PC-3 (cell line): ENCODE results near the gene FBLN7. TPM values are rescaled to one million over a fixed set of nuclear protein-coding genes. Genes with fewer than 3 reads are reported as not detected.
A peak's percentile ranks its signal among the peaks of the same experiment; 100 is the strongest.

Experiments
- ATAC-seq: fragments of 200-7000 bp; cut with Tn5 transposase; 2 replicates; pipeline ENCODE4 v1.9.1; 2020; ENCODE audit warnings: mild to moderate bottlenecking, moderate library complexity
- BruUV-seq: library from RNA; stranded (reverse); fragments of 400-500 nt; replicated peaks from 2 replicates; lab custom pipeline; 2021; lab: Mats Ljungman, UMichigan
- CTCF ChIA-PET: fragments of 300-600 bp; sonication (Branson Sonifier 250); formaldehyde crosslinking; loops from one replicate; lab custom pipeline; 2022; ENCODE audit warnings: antibody characterized with exemption; lab: Charles Lee
- POLR2A ChIA-PET: fragments of 300-600 bp; sonication (Branson Sonifier 250); formaldehyde crosslinking; loops from one replicate; lab custom pipeline; 2022; ENCODE audit warnings: antibody characterized with exemption; ENCODE audit not compliant: unreplicated experiment; lab: Charles Lee
- DNase-seq: peaks from one replicate; pipeline ENCODE4 v3.0.0-alpha.2; 2015
- H2AFZ ChIP-seq: fragments of 300-600 bp; sonication (generic); 2 replicates; pipeline ENCODE4 v1.6.0; 2016; ENCODE audit warnings: antibody characterized with exemption, low read length
- H3F3A ChIP-seq: fragments of 300-600 bp; sonication (generic); one replicate; pipeline ENCODE4 v1.6.0; 2017; ENCODE audit warnings: antibody characterized with exemption, low read length, control low read depth, mild to moderate bottlenecking; ENCODE audit not compliant: unreplicated experiment
- H3K27ac ChIP-seq: fragments of 300-600 bp; sonication (generic); 2 replicates; pipeline ENCODE4 v1.5.1; 2016; ENCODE audit warnings: mild to moderate bottlenecking, low read length
- H3K27me3 ChIP-seq: fragments of 300-600 bp; sonication (generic); 2 replicates; pipeline ENCODE4 v1.6.1; 2016; ENCODE audit warnings: low read length, mixed read lengths
- H3K36me3 ChIP-seq: fragments of 300-600 bp; sonication (generic); 2 replicates; pipeline ENCODE4 v1.6.1; 2016; ENCODE audit warnings: low read depth, mixed run types, low read length, mixed read lengths
- H3K4me1 ChIP-seq: fragments of 300-600 bp; sonication (generic); 2 replicates; pipeline ENCODE4 v1.5.1; 2016; ENCODE audit warnings: low read length; ENCODE audit not compliant: insufficient read depth
- H3K4me2 ChIP-seq: fragments of 300-600 bp; sonication (generic); 2 replicates; pipeline ENCODE4 v1.6.0; 2016; ENCODE audit warnings: low read length
- H3K4me3 ChIP-seq: fragments of 300-600 bp; sonication (generic); 2 replicates; pipeline ENCODE4 v1.5.1; 2016; ENCODE audit warnings: mild to moderate bottlenecking, low read length, mixed read lengths
- H3K79me2 ChIP-seq: fragments of 300-600 bp; sonication (generic); 2 replicates; pipeline ENCODE4 v1.6.1; 2017; ENCODE audit warnings: low read length, mixed read lengths
- H3K9ac ChIP-seq: fragments of 300-600 bp; sonication (generic); 2 replicates; pipeline ENCODE4 v1.6.0; 2016; ENCODE audit warnings: mild to moderate bottlenecking, low read length
- H3K9me2 ChIP-seq: fragments of 300-600 bp; sonication (generic); replicated peaks from 2 replicates; pipeline ENCODE4 v1.6.1; 2016; ENCODE audit warnings: mixed run types, low read length, mixed read lengths
- H3K9me3 ChIP-seq: fragments of 300-600 bp; sonication (generic); 2 replicates; pipeline ENCODE4 v1.6.1; 2016; ENCODE audit warnings: low read length, mixed read lengths
- H4K20me1 ChIP-seq: fragments of 300-600 bp; sonication (generic); 2 replicates; pipeline ENCODE4 v1.6.1; 2016; ENCODE audit warnings: low read length, mixed read lengths
- CTCF ChIP-seq: fragments of 300-600 bp; sonication (generic); conservative IDR thresholded peaks from 2 replicates; pipeline ENCODE4 v1.5.1; 2017; ENCODE audit warnings: antibody characterized with exemption, low read depth, mild to moderate bottlenecking, low read length
- EZH2 ChIP-seq: fragments of 300-600 bp; sonication (generic); IDR thresholded peaks from one replicate; pipeline ENCODE4 v1.6.1; 2017; ENCODE audit warnings: antibody characterized with exemption, mild to moderate bottlenecking, low read length; ENCODE audit not compliant: unreplicated experiment
- EZH2phosphoT487 ChIP-seq: fragments of 300-600 bp; sonication (generic); IDR thresholded peaks from 2 replicates; pipeline ENCODE4 v1.6.1; 2018; ENCODE audit warnings: mild to moderate bottlenecking, antibody characterized with exemption, low read length, borderline replicate concordance
- intact Hi-C: fragments of 100-400 bp; cut with micrococcal nuclease; formaldehyde crosslinking; loops from 2 replicates; pipeline ENCODE4 v1.9.0; 2023
- total RNA-seq: library from RNA; depleted of rRNA; stranded (reverse); fragments of >200 nt; gene quantifications from 2 replicates; pipeline ENCODE4 v1.2.3, GENCODE V29; 2014

FBLN7 gene
- total RNA-seq, 1 experiment from 2014 or later: 2.2 TPM

- DNase-seq: peak; percentile 71
- Histone ChIP-seq H3K4me2 (peak overlapping the region; percentile 44; the same call in 1 of the 2 replicates), H4K20me1 (no peaks in the 10 kb centered on the region), H3K79me2 (no peaks in the 10 kb centered on the region), H3K9ac (no peak overlapping the region; the same call in 1 of the 2 replicates), H3K27me3 (no peaks in the 10 kb centered on the region), H3K4me1 (peaks cover 12% of the 10 kb centered on the region), H3F3A (no peaks in the 10 kb centered on the region), H3K9me2 (no peaks in the 10 kb centered on the region), H3K4me3 (no peak overlapping the region), H3K9me3 (no peaks in the 10 kb centered on the region), H3K27ac (peak overlapping the region; percentile 66), H2AFZ (peak overlapping the region; percentile 79), H3K36me3 (no peaks in the 10 kb centered on the region)
- no TSS peak for BruUV-seq
- intact Hi-C loops: no loop called here
- TF ChIP-seq EZH2: no peak
- TF ChIP-seq EZH2phosphoT487: no peak
- TF ChIP-seq CTCF: no peak
- ChIA-PET POLR2A (no interaction called here), CTCF (no interaction called here)
- peak; percentile 88 for ATAC-seq
These were observed 49.8 kb downstream of the FBLN7 start for GRCh38 chr2:112187805-112188596.

GRCh38 chr2:112189001-112189556 is 50.9 kb downstream of the FBLN7 start:
- no peaks in the 10 kb centered on the region for H3F3A ChIP-seq
- ATAC-seq (no peak), DNase-seq (no peak)
- no peaks in the 10 kb centered on the region for H3K79me2 ChIP-seq
- H3K36me3 ChIP-seq: no peaks in the 10 kb centered on the region
- H2AFZ ChIP-seq: no peak overlapping the region
- intact Hi-C loops: no loop called here
- peaks cover 12% of the 10 kb centered on the region for H3K4me1 ChIP-seq
- BruUV-seq: no TSS peak
- ChIA-PET POLR2A (no interaction called here), CTCF (no interaction called here)
- H3K9me2 ChIP-seq: no peaks in the 10 kb centered on the region
- no peak for TF ChIP-seq CTCF
- no peak for TF ChIP-seq EZH2
- TF ChIP-seq EZH2phosphoT487: no peak
- no peak overlapping the region for H3K9ac ChIP-seq
- no peaks in the 10 kb centered on the region for H3K27me3 ChIP-seq
- H3K27ac ChIP-seq: no peak overlapping the region
- H4K20me1 ChIP-seq: no peaks in the 10 kb centered on the region
- H3K9me3 ChIP-seq: no peaks in the 10 kb centered on the region
- no peak overlapping the region for H3K4me2 ChIP-seq
- H3K4me3 ChIP-seq: no peak overlapping the region

- Histone ChIP-seq H3K27ac (no peak overlapping the region), H3K4me3 (no peak overlapping the region), H3K9me2 (no peaks in the 10 kb centered on the region), H2AFZ (no peak overlapping the region), H3K4me1 (no peaks in the 10 kb centered on the region), H3K27me3 (no peaks in the 10 kb centered on the region), H3K9me3 (no peaks in the 10 kb centered on the region), H3K36me3 (no peaks in the 10 kb centered on the region), H3K4me2 (no peak overlapping the region), H3F3A (no peaks in the 10 kb centered on the region), H3K9ac (no peak overlapping the region), H4K20me1 (no peaks in the 10 kb centered on the region), H3K79me2 (no peaks in the 10 kb centered on the region)
- intact Hi-C loops: no loop called here
- CTCF ChIA-PET: no interaction called here
- ATAC-seq (no peak), DNase-seq (no peak)
- POLR2A ChIA-PET: no interaction called here
- BruUV-seq: no TSS peak
- TF ChIP-seq CTCF: no peak
- no peak for TF ChIP-seq EZH2
- TF ChIP-seq EZH2phosphoT487: no peak
These were observed 55.8 kb downstream of the FBLN7 start for GRCh38 chr2:112194028-112194427.
